T-helper 2 cell (primary cell): Measurements from ENCODE around the gene CDT1.

Experiments
- DNase-seq, 5 experiments: peaks; one replicate each; pipeline versions ENCODE4 v3.0.0 to v3.0.0-alpha.2; 2012 to 2022
- total RNA-seq, 2 donors: gene quantifications; one replicate each; lab custom pipeline; 2026; lab: John Stamatoyannopoulos, UW

CDT1 gene
- total RNA-seq: 3.7 to 3.9 reads per million in 2 donors

DNA sequence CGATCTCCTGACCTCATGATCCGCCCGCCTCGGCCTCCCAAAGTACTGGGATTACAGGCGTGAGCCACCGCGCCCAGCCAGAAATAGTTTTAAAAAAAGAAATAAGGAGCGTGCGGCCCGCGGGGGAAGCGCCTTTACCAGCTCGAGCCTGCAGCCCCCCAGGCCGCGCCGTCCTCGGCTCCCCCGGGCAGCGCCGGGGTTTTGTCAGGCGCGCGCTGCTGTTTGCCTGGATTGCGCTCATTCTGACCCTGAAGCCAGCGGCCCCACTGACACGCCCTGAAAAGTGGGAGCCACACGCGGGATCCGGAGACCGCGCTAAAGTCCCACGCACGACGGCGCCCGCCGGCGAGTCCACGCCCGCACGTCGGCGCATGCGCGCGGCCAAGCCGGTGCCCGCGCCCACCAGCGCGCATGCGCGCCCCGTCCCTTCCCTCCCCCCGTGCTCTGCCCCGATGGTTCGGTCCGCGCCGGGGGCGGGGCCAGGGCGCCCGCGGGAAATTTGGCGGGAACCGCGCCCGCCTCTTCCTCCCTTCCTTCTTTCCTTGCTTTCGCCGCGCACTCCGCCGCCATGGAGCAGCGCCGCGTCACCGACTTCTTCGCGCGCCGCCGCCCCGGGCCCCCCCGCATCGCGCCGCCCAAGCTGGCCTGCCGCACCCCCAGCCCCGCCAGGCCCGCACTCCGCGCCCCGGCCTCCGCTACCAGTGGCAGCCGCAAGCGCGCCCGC is at the start of gene CDT1:
Gene CDT1, plus strand, starts transcription at position 526 of the 724 bp plus-strand sequence. Its CDS starts 43 bp downstream, at position 569.
- DNase-seq: peak; percentile 72 to 86 (median 78)

DNA sequence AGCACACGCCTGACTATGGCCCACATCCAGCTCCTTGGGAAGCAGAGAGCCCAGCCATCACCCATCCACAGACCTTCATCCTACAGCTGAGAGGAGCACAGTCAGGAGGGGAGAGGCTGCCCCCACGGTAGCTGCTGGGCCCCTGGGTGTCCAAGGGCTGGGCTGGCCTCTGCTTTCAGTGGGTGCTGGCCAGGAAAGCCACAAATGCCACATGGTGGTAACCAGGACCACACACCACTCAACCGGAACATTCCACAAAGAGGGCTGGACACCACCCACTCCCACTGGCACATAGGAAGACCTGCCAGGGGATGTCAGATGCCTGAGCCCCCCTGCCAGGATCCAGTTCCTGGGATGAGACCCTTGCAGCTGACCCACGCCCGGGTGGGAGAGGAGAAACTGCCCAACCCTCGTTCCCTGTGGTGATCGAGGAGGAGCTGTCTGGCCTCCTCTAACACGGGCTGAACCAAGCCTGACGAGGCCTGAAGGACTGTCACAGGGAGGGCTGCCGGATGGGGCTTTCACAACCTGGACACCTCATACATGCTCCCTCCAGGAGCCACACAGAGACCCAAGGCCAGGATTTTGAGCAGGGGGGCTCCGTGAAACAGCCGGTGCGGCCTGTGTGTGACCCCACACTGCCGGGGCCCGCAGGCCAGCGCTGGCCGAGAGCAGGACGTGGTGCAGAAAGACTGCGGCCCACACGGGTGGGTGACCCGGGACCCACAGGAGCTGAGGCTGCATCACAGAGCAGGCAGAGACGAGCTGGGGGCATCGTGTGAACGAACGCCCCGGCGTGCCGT is 49.3 kb upstream of the CDT1 start:
- no peak for DNase-seq

DNA sequence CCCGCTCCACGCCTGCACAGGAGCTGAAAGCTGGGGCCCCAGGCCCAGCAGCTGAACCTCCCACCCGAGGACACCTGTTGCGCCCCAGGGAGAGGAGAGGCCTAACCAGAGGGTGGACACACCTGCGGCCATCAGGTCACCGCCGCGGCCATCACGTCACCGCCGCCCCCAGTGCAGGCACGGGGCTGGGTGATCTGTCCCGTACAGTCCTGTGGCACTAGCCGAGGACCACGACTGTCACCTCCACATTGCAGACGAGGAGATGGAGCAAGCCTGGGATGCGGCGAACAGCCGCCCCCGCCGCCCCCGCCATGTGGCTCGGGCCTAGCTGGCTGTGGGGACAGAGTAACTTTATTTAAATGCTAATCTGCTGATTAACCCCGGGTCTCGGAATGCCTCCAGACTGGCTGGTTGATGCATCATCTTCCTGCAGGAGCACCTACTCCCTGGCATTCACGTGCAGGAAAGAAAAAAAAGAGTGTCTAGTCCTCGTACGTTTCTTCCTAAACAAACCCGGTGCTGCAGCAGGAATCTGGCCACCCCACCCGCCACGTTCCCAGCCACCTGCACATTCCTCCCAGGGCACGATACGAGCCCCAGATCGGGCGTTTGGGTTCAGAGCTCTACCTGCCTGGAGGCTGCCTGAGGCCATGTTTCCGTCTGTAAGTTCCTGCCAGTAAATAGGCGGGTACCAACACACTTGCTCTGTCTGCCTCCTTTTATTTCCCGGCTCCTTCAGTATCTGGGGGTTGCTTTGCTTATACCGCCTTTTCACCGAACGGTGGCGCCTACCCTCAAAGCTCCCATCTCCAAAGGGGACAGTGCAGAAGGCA is 48.5 kb upstream of the CDT1 start:
- peak in 1 of 5 experiments; percentile 39 for DNase-seq

DNA sequence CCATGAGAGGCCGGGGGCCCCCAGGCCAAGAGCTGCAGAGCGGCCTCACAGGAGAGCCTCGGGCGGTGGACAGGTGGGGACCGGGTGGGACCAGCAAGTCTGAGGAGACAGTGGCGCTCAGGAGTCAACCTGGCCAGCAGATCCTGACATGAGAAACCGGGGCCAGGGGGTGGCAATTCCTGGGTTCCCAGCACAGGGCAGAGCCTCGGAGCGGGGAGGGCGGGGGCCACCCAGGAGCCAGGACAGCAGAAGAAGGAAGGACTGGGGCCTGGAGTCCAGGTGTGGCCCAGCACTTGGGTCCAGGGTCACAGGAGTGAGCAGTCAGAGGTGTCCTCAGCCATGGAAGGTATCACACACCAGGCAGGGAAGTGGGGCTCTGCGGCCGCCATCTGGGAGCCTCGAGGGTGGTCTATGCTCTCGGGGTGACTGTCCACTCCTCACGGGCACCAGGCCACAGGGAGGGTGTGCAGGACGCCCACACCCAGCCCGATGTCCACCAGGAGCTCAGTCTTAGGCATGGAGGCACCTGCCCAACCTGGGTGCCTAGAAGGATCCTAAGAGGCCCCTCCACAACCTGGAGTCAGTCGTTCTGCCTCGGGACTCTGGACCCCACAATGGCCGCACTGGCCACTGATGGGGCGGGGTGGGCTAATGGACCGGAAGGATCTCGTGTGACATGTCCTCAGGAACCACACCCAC is 47.7 kb upstream of the CDT1 start:
- no peak for DNase-seq

DNA sequence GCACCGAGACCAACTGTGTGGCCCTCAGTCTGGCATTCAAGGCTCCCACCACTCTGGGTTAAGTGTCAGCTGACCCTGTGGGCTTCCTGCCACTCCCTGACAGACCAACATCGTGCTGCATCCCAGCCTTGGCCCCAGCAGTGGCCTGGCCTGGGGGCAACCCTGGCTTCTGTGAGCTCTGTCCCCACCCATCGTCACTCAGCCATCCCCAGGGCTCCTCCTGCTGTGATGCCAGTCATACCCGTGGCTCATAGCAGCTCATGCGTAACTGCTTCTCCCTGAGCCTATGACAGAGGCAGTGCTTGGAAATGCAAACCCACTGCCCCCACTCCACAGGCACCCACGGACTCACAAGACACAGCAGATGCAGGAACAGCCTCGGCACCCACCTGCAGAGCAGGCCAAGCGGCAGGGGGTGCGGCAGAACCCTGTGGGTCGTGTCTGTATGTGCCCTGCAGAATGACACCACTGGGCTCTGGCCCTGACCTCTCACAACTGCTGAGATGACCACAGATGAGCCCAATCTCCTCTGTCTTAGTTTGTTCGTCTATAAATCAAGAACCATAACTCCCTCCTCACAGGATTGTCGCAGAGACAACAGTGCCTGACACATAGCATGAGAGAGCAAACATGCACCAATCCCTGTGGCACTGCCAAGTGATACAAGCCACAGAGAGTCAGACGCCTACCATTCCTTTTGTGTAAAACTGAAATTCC is 45.2 kb upstream of the CDT1 start:
- no peak for DNase-seq

DNA sequence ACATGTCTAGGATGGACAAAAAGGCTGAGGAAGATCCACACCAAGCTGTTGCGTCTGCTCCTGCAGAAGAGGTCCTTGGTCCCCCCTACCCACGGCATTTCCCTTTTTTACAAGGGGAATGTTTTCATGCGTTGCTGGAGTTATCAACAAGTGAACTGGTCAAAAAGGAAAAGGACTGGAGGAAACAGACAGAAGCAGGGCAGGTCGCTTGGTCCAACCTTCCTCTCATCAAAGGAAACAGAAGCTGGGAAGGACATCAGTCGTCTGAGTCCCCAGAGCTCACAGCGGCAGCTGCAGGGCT is 44.7 kb upstream of the CDT1 start:
- DNase-seq: no peak

DNA sequence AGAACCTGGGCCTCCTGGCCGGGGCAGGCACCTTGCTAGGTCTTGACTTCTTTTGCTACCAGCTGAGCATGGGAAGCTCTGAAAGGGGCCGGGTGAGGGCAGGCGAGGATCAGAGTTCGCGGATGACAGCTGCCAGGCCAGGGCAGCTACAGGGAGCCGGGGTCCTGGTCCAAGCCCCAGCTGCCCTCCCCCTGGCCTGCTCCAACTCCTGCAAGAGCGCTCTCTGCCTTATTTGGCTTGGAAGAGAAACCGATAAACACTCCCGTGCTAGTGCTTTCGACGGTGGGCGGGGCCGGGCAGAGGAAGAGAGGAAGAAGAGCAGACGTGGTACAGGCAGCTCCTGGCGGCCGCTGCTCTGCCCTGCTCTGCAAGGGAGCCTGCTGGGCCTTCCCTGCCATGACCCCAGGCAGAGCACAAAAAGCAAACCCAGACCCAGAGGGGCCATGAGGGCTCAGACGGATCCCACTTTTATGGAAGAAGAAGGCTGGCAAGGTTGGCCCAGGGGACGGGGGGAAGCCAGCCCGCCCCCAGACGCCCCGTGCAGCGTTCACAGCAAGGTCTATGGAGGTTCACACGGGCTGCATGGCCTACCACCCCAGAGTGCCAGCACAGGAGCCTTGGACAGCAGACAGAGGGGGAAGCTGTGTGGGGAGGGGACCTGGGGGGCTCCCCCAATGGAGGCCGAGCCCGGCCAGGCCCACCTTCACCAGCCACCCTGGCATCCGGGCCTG is 44.2 kb upstream of the CDT1 start:
- DNase-seq: peak in 4 of 5 experiments; percentile 39 to 85 (median 56)

DNA sequence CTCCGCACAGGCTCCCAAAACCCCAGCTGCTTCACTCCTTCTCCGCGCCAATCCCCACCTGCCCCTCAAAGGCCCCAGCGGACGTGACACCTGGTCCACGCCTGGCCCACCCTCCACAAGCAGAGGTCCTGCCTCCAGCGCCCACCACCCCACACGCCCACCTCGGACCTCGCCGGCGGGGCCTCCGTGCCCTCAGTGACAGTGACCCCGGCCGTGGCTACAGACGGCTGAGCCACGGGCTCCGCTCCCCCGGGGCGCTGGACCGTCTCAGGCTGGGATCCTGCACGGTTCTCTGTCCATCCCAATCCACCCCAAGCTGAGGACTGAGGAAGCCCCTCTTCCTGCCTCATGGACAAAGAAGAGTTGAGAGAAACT is 43.6 kb upstream of the CDT1 start:
- DNase-seq: no peak

DNA sequence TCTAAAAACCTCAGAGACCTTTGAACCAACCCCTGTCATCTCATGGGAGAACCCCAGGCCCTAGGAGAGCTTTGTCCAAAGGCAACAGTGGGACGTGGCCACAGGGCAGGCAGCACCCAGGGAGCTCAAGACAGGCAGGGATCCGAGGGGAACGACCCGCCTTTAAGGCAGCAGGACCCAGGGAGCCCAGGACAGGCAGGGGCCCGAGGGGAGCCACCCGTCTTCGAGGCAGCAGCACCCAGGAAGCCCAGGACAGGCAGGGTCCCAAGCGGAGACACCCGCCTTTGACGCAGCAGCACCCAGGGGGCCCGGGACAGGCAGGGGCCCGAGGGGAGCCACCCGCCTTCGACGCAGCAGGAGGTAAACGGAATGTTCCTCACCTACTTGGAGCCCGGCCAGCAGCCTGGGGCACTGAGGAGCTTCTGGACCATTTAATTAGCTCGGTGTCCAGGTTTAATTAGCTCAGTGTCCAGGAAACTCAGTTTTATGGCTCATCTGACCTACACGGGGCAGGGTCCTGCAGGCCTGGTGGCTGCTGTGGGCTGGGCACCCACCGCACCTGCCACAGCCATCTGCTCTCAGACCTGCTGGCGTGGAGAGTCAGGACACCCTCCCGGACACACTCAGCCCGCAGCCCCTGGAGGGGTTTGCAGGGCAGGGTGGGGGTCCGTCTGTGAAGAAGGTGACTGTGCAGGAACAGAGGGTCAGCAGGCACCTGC is 43.0 kb upstream of the CDT1 start:
- no peak for DNase-seq

DNA sequence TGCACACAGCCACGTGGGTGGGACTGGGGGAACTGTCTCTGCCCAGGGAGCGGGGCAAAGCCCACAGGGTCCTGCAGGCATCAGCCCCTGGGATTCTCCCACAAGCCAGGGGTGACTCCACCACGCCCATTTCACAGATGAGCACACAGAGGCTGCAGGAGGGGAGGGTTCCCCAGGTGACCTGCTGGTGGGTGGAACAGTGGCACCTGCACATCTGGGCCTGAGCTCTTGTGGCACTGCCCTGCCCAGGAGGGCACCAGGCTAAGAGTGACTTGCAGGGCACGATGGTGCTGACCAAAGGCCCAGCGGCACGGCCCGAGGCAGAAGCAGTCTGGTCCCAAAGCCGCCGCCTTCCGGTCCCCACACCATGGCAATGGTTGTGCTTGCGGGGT is 42.5 kb upstream of the CDT1 start:
- DNase-seq: no peak

DNA sequence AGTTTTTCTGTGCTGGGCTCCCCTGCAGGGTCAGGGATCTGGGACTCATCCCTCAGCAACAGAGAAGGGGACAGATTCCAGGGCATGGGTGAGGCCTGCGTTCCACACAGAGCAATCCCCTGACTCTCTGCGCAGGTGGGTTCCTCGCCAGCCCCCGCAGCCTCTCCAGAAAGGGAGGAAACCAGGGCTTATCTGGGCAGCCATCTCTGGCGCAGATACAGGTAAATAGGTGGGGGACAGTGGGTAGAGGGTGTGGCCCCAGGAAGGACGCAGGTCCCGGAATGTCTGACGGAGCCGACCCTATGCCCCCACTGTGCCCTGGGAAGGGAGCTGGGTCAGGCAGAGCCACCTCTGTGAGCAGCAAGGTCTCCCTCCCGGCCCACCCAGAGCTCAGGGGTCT is 41.8 kb upstream of the CDT1 start:
- DNase-seq: no peak

DNA sequence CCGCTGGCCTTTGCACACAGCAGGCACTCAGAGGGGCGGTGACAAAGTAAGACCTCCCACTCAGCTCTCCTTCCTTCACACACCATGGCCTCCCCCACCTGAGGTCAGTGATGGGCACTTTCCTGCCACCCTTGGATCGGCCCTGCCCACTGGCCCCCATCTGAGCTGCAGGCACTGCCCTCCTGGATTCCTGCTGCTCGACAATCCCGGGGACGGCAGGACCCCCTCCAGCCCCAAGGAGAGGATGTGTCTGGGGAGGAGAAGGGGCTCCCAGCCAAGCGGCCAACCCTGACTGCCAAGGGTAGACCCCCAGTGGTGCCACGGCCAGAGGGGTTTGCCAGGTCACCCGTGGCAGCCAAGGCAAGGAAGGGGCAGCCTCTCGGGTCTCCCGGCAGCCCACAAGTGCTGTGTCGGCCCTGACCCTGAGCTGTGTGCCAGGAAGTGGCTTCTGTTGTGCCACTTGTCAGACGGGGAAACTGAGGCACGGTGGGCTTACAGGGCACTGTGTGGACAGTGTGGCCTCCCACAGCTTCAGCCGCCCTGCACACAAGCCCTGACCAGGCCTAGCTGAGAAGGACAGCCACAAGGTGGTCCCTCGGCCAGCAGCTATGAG is 41.2 kb upstream of the CDT1 start:
- no peak for DNase-seq

DNA sequence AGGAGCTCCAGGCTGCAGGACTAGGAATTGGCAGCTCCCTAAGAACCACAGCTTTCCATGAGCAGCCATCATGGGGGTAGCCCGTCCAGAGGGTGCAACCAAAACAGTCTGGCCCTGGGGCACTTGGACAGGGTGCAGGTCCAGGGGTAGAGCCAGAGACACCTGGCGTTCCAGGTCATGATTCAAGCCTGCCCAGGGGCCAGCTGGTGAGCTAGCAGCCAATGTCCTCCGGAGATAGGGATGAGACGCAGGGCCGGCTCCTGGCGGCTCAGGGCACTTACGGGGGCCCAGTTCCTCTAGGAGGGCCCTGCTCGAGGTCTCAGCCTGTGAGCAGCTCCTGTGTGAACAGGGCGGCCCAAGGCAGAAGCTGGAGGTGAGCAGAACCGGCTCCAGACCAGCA is 40.6 kb upstream of the CDT1 start:
- DNase-seq: no peak

DNA sequence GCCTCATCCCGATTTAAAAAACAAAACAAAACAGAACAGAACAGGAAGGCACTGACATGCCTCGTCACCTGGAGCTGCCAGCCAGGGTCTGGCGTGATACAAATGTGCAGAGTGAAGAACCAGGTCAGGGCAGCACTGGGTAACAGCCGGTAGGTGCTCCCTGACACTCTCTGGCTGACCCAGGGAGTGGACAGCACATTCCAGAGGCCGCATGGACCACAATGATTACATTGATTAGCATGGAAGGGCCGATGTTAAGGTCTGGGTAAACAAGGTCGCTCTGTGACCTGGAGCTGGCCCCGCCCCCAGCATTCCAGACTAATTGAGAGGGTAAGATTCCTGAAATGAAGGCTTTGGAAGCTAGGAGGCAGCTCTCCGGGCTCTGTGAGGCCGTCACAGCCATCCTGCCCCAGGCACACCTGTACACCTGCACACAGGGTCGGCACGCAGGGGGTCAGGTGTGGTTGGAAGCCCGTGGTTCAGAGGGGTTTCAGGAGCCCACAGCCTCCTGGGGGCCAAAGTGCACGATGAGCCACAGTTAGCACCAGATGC is 40.0 kb upstream of the CDT1 start:
- no peak for DNase-seq

DNA sequence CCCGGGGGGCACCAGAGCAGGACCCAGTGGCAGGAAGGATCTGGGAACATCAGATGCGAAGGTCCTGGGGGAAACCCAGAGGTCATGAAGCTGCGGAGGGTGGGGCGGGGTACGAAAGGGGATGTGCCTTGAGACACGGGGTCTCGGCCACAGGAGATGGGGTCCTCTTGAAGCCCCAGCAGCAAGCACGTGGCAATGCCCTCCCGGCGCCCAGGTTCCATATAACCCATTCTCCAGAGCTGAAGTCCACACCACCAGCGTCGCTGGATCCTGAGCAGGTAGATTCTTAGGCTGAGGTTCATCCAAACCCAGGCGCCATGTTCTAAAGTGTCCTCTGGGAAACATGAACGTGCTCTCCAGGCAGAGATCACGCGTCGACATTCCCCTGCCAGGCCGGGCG is 39.5 kb upstream of the CDT1 start:
- no peak for DNase-seq

DNA sequence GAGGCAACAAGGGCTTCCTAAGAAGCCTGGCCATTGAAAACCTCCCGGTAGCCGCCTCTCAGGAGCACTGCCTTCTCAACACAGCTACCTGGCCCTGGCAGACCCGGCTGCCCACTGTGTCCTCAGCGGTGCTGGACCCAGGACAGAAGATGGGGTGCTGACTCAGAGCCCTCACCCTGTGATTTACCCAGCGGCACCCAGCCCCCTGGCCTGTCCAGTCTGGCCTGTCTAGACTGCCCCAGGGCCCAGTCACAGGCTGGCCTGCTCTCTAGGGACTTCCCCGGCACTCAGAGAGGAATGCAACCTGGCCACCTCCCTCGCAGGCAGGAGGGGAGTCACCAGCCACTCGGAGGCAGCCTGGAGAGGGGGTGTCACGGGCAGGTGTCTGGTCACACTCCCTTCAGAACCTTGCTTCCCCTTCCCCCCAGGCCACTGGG is 38.7 kb upstream of the CDT1 start:
- no peak for DNase-seq

DNA sequence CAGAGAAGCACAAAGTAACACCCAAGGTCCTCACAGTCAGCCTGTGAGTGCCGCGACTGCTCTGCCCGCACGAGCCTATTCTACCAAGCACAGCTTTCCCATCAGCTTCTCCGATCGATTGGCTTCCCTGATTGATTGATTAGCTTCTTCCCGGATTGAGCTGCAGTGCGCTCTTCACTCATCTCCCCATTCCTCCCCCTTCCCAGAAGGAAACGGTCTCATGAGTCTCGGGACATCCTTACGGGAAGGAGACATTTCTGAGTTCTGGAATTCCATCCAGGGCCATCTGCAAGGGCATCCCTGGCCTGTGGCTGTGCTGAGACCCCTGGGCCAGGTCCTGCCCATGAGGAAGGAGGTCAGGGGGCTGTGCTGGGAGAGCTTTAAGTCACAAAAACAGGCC is 36.6 kb upstream of the CDT1 start:
- DNase-seq: no peak

DNA sequence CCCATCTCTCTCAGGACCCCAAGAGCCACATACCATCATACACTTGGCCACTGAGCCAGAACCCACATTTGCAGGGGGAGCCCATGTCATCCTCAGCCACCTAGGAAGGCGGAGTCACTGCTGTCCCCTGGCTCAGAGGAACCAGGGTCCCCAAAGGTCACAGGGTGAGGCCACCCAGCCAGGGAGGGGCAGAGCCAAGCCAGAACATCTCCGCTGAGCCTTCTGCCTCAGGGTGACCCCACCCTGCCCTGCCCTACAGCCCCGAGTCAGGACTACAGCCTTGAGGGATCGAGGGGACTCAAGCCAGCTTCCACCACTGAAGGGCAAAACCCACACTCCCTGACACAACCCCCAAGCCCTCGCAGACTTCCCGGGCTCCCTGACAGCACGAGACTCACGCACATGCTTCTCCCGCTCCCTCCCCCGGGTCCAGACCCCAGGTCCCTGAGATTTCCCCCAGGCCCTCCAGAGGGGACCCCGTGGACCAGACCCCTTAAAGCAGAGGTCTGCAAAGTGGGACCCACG is 36.0 kb upstream of the CDT1 start:
- no peak for DNase-seq

DNA sequence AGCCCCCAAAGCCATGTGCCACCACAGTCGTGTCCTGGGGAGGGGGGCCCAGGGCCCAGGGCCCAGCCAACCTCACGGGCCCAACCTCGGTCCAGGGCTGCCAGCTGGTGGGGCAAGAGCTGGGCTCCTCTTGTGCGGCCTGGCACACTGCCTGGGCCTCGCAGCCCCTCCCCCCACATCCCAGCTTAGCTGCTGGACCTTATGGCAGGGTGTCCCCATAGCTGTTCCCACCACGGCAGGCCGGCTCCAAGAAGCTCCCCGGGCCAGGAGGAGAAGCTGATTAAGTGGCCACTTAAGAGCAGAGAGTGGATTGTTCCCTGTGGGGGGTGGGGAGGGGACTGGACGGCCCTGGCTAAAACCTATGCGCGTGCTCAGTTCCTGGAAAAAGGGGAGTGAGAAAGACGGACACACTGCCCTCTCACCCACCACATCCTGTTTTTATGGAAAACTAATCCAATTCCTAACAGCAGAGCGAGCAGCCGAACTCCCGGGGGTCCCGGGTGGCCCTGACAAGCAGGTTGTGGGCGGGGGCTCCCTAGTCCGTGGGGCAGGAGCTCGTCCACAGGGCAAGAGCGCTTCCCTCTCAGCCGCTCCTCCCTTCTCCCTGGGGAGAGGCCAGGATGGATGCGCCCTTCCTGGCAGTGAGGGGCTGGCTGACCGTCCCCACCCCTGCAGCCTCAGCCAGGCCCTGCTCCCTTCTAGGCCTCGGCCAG is 35.4 kb upstream of the CDT1 start:
- no peak for DNase-seq
